K562 (cell line): ENCODE results near the gene IGDCC3. TPM values are rescaled to one million over a fixed set of nuclear protein-coding genes. Genes with fewer than 3 reads are reported as not detected.
A peak's percentile ranks its signal among the peaks of the same experiment; 100 is the strongest.

ENCODE experiments used
- BRD4 ChIP-seq: fragments of 200-600 bp; sonication (generic); IDR thresholded peaks from 2 replicates; pipeline ENCODE4 v1.6.1; 2017; ENCODE audit warnings: inconsistent platforms
- CBFA2T3 ChIP-seq: fragments of 450-650 bp; IDR thresholded peaks from 2 replicates; pipeline ENCODE4 v1.6.1; 2017
- ELK1 ChIP-seq: sonication (generic); formaldehyde crosslinking; IDR thresholded peaks from 2 replicates; pipeline ENCODE4 v1.8.1; 2022; ENCODE audit warnings: missing genetic modification reagents
- ETV1 ChIP-seq: fragments of 450-650 bp; conservative IDR thresholded peaks from 2 replicates; pipeline ENCODE4 v1.6.1; 2016; ENCODE audit warnings: missing genetic modification characterization, control low read depth, low read depth, missing compliant biosample characterization
- ETV5 ChIP-seq: sonication (generic); formaldehyde crosslinking; IDR thresholded peaks from 2 replicates; pipeline ENCODE4 v1.4.0; 2020; ENCODE audit warnings: low read depth, mild to moderate bottlenecking, missing genetic modification reagents
- HIVEP1 ChIP-seq: fragments of 250-450 bp; sonication (Bioruptor Pico); IDR thresholded peaks from 2 replicates; pipeline ENCODE4 v1.4.0; 2020; ENCODE audit warnings: mild to moderate bottlenecking
- IRF9 ChIP-seq: fragments of 450-650 bp; IDR thresholded peaks from 2 replicates; pipeline ENCODE4 v1.6.1; 2016; ENCODE audit warnings: missing biosample characterization, missing genetic modification characterization
- KDM5B ChIP-seq: fragments of 200-600 bp; sonication (generic); IDR thresholded peaks from 2 replicates; pipeline ENCODE4 v1.6.1; 2012; ENCODE audit warnings: low read depth, mild to moderate bottlenecking, moderate library complexity, low read length, control low read depth, inconsistent platforms; ENCODE audit not compliant: insufficient replicate concordance
- MNT ChIP-seq, 2 experiments: fragments of 450-650 bp; conservative IDR thresholded peaks; 2 replicates each; pipeline ENCODE4 v1.6.1; 2017; ENCODE audit warnings: mild to moderate bottlenecking in 2 of 2, moderate library complexity in 2 of 2
- NCOA2 ChIP-seq, 2 experiments: fragments of 450-650 bp; IDR thresholded peaks; 2 replicates each; pipeline ENCODE4 v1.6.1; 2018; ENCODE audit warnings: mild to moderate bottlenecking in 2 of 2, moderate library complexity in 1 of 2; ENCODE audit not compliant: partially characterized antibody in 2 of 2
- NR2C2 ChIP-seq, 2 experiments: fragments of 200-800 bp in 1 of 2; sonication (Bioruptor generic) in 1 of 2; sonication (generic) in 1 of 2; formaldehyde crosslinking in 1 of 2; IDR thresholded peaks; 2 replicates each; pipeline versions ENCODE4 v1.6.1 to v1.8.0; 2016 to 2022; ENCODE audit warnings: mild to moderate bottlenecking in 1 of 2, missing compliant biosample characterization in 1 of 2, missing genetic modification characterization in 1 of 2, missing genetic modification reagents in 1 of 2
- RBM22 ChIP-seq: fragments of 200-400 bp; formaldehyde crosslinking; IDR thresholded peaks from 2 replicates; pipeline ENCODE4 v1.6.1; 2018; ENCODE audit warnings: low read length, low read depth; ENCODE audit not compliant: poor library complexity, severe bottlenecking
- RFX7 ChIP-seq: fragments of 250-450 bp; sonication (Bioruptor Pico); IDR thresholded peaks from 2 replicates; pipeline ENCODE4 v1.5.1; 2021; ENCODE audit warnings: mild to moderate bottlenecking
- SETDB1 ChIP-seq: IDR thresholded peaks from one replicate; pipeline ENCODE4 v1.6.1; 2012; ENCODE audit warnings: low read length, control low read depth, inconsistent platforms
- SFPQ ChIP-seq: fragments of 200-400 bp; formaldehyde crosslinking; IDR thresholded peaks from 2 replicates; pipeline ENCODE4 v1.6.1; 2017; ENCODE audit warnings: mild to moderate bottlenecking, low read depth, low read length, moderate library complexity
- SRSF1 ChIP-seq: fragments of 200-400 bp; formaldehyde crosslinking; IDR thresholded peaks from 2 replicates; pipeline ENCODE4 v1.6.1; 2017; ENCODE audit warnings: mild to moderate bottlenecking, low read depth, low read length, moderate library complexity
- SRSF7 ChIP-seq: fragments of 200-400 bp; formaldehyde crosslinking; optimal IDR thresholded peaks from 2 replicates; pipeline ENCODE3; 2017; ENCODE audit warnings: mild to moderate bottlenecking, low read depth, low read length
- STAT5A ChIP-seq: IDR thresholded peaks from 2 replicates; pipeline ENCODE4 v1.6.1; 2012; ENCODE audit warnings: low read length, inconsistent platforms, borderline replicate concordance
- STAT5B ChIP-seq: fragments of 250-450 bp; sonication (Bioruptor Pico); IDR thresholded peaks from 2 replicates; pipeline ENCODE4 v1.8.0; 2021; ENCODE audit warnings: mild to moderate bottlenecking, inconsistent platforms
- WHSC1 ChIP-seq: IDR thresholded peaks from one replicate; pipeline ENCODE4 v1.6.1; 2012; ENCODE audit warnings: low read length, control low read depth, inconsistent platforms
- ZNF197 ChIP-seq: fragments of 200-800 bp; sonication (Bioruptor generic); IDR thresholded peaks from 2 replicates; pipeline ENCODE4 v1.6.1; 2016; ENCODE audit warnings: low read depth, missing genetic modification characterization, missing compliant biosample characterization
- ZNF239 ChIP-seq: fragments of 250-450 bp; sonication (Bioruptor Pico); IDR thresholded peaks from 2 replicates; pipeline ENCODE4 v1.4.0; 2020; ENCODE audit warnings: mild to moderate bottlenecking
- ZNF444 ChIP-seq: fragments of 250-450 bp; sonication (Bioruptor Pico); IDR thresholded peaks from 2 replicates; pipeline ENCODE4 v1.4.0; 2020; ENCODE audit warnings: mild to moderate bottlenecking, moderate library complexity
- polyA plus RNA-seq, 8 experiments: library from polyadenylated mRNA; depleted of rRNA in 4 of 8; stranded (reverse) in 5 of 8; unstranded in 3 of 8; fragments of >200 nt; fragmentation: Nextera tagmentation in 2 of 8; fragmentation: Illumina TruSeq in 1 of 8; extraction: Ambion mirVana in 2 of 8; extraction: Trizol in 1 of 8; gene quantifications; 2 replicates each; pipeline versions ENCODE4 v1.2.1 to v1.2.3, GENCODE V29; 2011 to 2014; ENCODE audit warnings: inconsistent platforms in 1 of 8, missing spikeins in 1 of 8
- total RNA-seq, 7 experiments: library from RNA; depleted of rRNA in 6 of 7; stranded (reverse); fragments of >200 nt in 6 of 7; fragmentation: Illumina TruSeq in 2 of 7; extraction: Trizol in 2 of 7; gene quantifications; 2 replicates each; pipeline versions ENCODE4 v1.2.1 to v1.2.3, GENCODE V29; 2011 to 2021; ENCODE audit warnings: low replicate concordance in 1 of 7

IGDCC3 gene
- total and polyA plus RNA-seq, 9 of the 15 experiments (the other 6 are each of a cell fraction or from before 2014, with no cell fraction given): not detected

- no peak for TF ChIP-seq SETDB1
- TF ChIP-seq MNT (conservative IDR thresholded peaks at IDR 0.05): peak; percentile 31 to 68; a peak in 2 of 4 replicates
- no peak for TF ChIP-seq STAT5A
- no peak for TF ChIP-seq RBM22
- TF ChIP-seq ZNF197: no peak
- no peak for TF ChIP-seq NCOA2 (IDR thresholded peaks at IDR 0.05; ENCODE audit: partially characterized antibody in 2 of 2)
- 0 out of 2 replicates have a peak, but pooled peaks have one; percentile 28 for TF ChIP-seq ETV5 (CRISPR knock-in tag)
- no peak for TF ChIP-seq STAT5B (CRISPR knock-in tag)
- TF ChIP-seq HIVEP1 (CRISPR knock-in tag): no peak
- TF ChIP-seq WHSC1: no peak
- no peak for TF ChIP-seq SRSF7
- no peak for TF ChIP-seq SRSF1
- TF ChIP-seq RFX7 (CRISPR knock-in tag): no peak
- TF ChIP-seq NR2C2 (CRISPR knock-in tag; IDR thresholded peaks at IDR 0.05): no peak
- TF ChIP-seq NR2C2 (tag; IDR thresholded peaks at IDR 0.05): no peak; the same call in 1 of the 2 replicates
- TF ChIP-seq BRD4: 0 out of 2 replicates have a peak, but pooled peaks have one; percentile 54
- TF ChIP-seq CBFA2T3: no peak
- TF ChIP-seq SFPQ: no peak
- TF ChIP-seq IRF9: no peak
- TF ChIP-seq ZNF444 (CRISPR knock-in tag): no peak
- peak; percentile 67 for TF ChIP-seq KDM5B
- no peak for TF ChIP-seq ELK1 (CRISPR knock-in tag)
- no peak for TF ChIP-seq ZNF239 (CRISPR knock-in tag)
- TF ChIP-seq ETV1 (tag): 0 out of 2 replicates have a peak, but pooled peaks have one; percentile 3
These were observed 91.6 kb downstream of the IGDCC3 start (continued) for GRCh38 chr15:65286069-65286703.
